ENCODE data around the gene CYP21A2. TPM values are rescaled to one million over a fixed set of nuclear protein-coding genes. Genes with fewer than 3 reads are reported as not detected.

CYP21A2 gene
- total RNA-seq, 2 experiments from 2014 or later: not detected

GRCh38 chr6:32082935-32083334 is 44.7 kb downstream of the CYP21A2 start:
- CTCF ChIA-PET (ENCODE audit: unreplicated experiment): no interaction called here
- Histone ChIP-seq H3K4me1 (ENCODE audit: insufficient read depth, low read length, poor library complexity, severe bottlenecking) (no peaks in the 10 kb centered on the region), H3K79me2 (ENCODE audit: insufficient read depth, low read depth, low read length) (no peaks in the 10 kb centered on the region), H2AFZ (ENCODE audit: low read length) (no peak overlapping the region), H3K27ac (ENCODE audit: low read depth, low read length, poor library complexity, severe bottlenecking) (no peak overlapping the region), H3K36me3 (ENCODE audit: insufficient read depth, low read length) (no peaks in the 10 kb centered on the region), H3K9me2 (ENCODE audit: insufficient read depth, low read length) (no peaks in the 10 kb centered on the region), H3K4me2 (ENCODE audit: low read length) (no peak overlapping the region), H4K20me1 (ENCODE audit: insufficient read depth, low read length) (no peaks in the 10 kb centered on the region), H3K4me3 (ENCODE audit: low read depth, low read length, poor library complexity, severe bottlenecking) (no peak overlapping the region), H3K9me3 (ENCODE audit: low read length) (no peaks in the 10 kb centered on the region)
- DNase-seq (ENCODE audit: low spot score): no peak
- intact Hi-C loops (cut with micrococcal nuclease; ENCODE audit: unreplicated experiment): no loop called here
- BruUV-seq (replicated peaks): no TSS peak
- POLR2A ChIA-PET: interaction anchor here (0.7 kb wide), 1 partner anchor 180 kb away, joined by 3 read pairs; no protein-coding TSS in a partner anchor
- TF ChIP-seq EZH2phosphoT487 (IDR thresholded peaks at IDR 0.05; ENCODE audit: borderline replicate concordance, low read depth, low read length) (no peak), CTCF (conservative IDR thresholded peaks at IDR 0.05; ENCODE audit: low read length) (no peak)

- no peak overlapping the region for H3K4me2 ChIP-seq (ENCODE audit: low read length)
- no peaks in the 10 kb centered on the region for H3K9me3 ChIP-seq (ENCODE audit: low read length)
- no peak overlapping the region for H3K27ac ChIP-seq (ENCODE audit: low read depth, low read length, poor library complexity, severe bottlenecking)
- ChIA-PET POLR2A (interaction anchor here (0.6 to 0.7 kb wide), 2 partner anchors 25 to 132 kb away, joined by 3 read pairs; partner anchors contain the start of gene TNXB), CTCF (ENCODE audit: unreplicated experiment) (interaction anchor here (0.6 kb wide), 1 partner anchor 207 kb away, joined by 3 read pairs; no protein-coding TSS in a partner anchor)
- BruUV-seq (replicated peaks): no TSS peak
- intact Hi-C loops (cut with micrococcal nuclease; ENCODE audit: unreplicated experiment): no loop called here
- H3K4me1 ChIP-seq (ENCODE audit: insufficient read depth, low read length, poor library complexity, severe bottlenecking): no peaks in the 10 kb centered on the region
- H3K4me3 ChIP-seq (ENCODE audit: low read depth, low read length, poor library complexity, severe bottlenecking): no peak overlapping the region
- H2AFZ ChIP-seq (ENCODE audit: low read length): no peak overlapping the region
- no peaks in the 10 kb centered on the region for H3K9me2 ChIP-seq (ENCODE audit: insufficient read depth, low read length)
- DNase-seq (ENCODE audit: low spot score): no peak
- no peaks in the 10 kb centered on the region for H3K36me3 ChIP-seq (ENCODE audit: insufficient read depth, low read length)
- H3K79me2 ChIP-seq (ENCODE audit: insufficient read depth, low read depth, low read length): no peaks in the 10 kb centered on the region
- no peaks in the 10 kb centered on the region for H4K20me1 ChIP-seq (ENCODE audit: insufficient read depth, low read length)
- TF ChIP-seq EZH2phosphoT487 (IDR thresholded peaks at IDR 0.05; ENCODE audit: borderline replicate concordance, low read depth, low read length): no peak
- no peak for TF ChIP-seq CTCF (conservative IDR thresholded peaks at IDR 0.05; ENCODE audit: low read length)
Measured at GRCh38 chr6:32083812-32084768, 45.9 kb downstream of the CYP21A2 start.

- H3K36me3 ChIP-seq (ENCODE audit: insufficient read depth, low read length): no peaks in the 10 kb centered on the region
- DNase-seq (ENCODE audit: low spot score): no peak
- no peak overlapping the region for H2AFZ ChIP-seq (ENCODE audit: low read length)
- intact Hi-C loops (cut with micrococcal nuclease; ENCODE audit: unreplicated experiment): no loop called here
- no peaks in the 10 kb centered on the region for H3K4me1 ChIP-seq (ENCODE audit: insufficient read depth, low read length, poor library complexity, severe bottlenecking)
- no peaks in the 10 kb centered on the region for H3K9me2 ChIP-seq (ENCODE audit: insufficient read depth, low read length)
- H4K20me1 ChIP-seq (ENCODE audit: insufficient read depth, low read length): no peaks in the 10 kb centered on the region
- no peaks in the 10 kb centered on the region for H3K79me2 ChIP-seq (ENCODE audit: insufficient read depth, low read depth, low read length)
- CTCF ChIA-PET (ENCODE audit: unreplicated experiment): interaction anchor here (0.6 kb wide), 1 partner anchor 208 kb away, joined by 3 read pairs; no protein-coding TSS in a partner anchor
- TF ChIP-seq CTCF (conservative IDR thresholded peaks at IDR 0.05; ENCODE audit: low read length) (no peak), EZH2phosphoT487 (IDR thresholded peaks at IDR 0.05; ENCODE audit: borderline replicate concordance, low read depth, low read length) (no peak)
- H3K4me2 ChIP-seq (ENCODE audit: low read length): no peak overlapping the region
- POLR2A ChIA-PET: interaction anchor here (0.7 kb wide), 1 partner anchor 24 kb away, joined by 3 read pairs; the partner anchor contains the start of gene TNXB
- H3K4me3 ChIP-seq (ENCODE audit: low read depth, low read length, poor library complexity, severe bottlenecking): no peak overlapping the region
- no peaks in the 10 kb centered on the region for H3K9me3 ChIP-seq (ENCODE audit: low read length)
- BruUV-seq (replicated peaks): no TSS peak
- no peak overlapping the region for H3K27ac ChIP-seq (ENCODE audit: low read depth, low read length, poor library complexity, severe bottlenecking)
Measured at GRCh38 chr6:32084780-32085179, 46.6 kb downstream of the CYP21A2 start.

Data from OCI-LY7 (cell line).